ENCODE data around the gene DFFA. TPM values are rescaled to one million over a fixed set of nuclear protein-coding genes. Genes with fewer than 3 reads are reported as not detected.
A peak's percentile ranks its signal among the peaks of the same experiment; 100 is the strongest.
"Not testable (repeated sequence)": the region's sequence is repeated elsewhere in the genome, so short reads cannot be mapped to it uniquely, and the experiment has no call there.

Gene DFFA
- total and polyA plus RNA-seq, 2 donors: 25.5 to 26.8 TPM

GRCh38 chr1:10438677-10439163, 33.6 kb downstream of the DFFA start:
- no peak for DNase-seq (ENCODE audit: extremely low spot score)
- WGBS: 53% methylated on average over 7 of the region's 7 CpGs
- H3K36me3 ChIP-seq (ENCODE audit: insufficient read depth): no peaks in the 10 kb centered on the region
- no peak overlapping the region for H3K27ac ChIP-seq (ENCODE audit: low read depth)
- no peak overlapping the region for H3K4me3 ChIP-seq (ENCODE audit: low read depth, low read length)
- no peaks in the 10 kb centered on the region for H3K4me1 ChIP-seq (ENCODE audit: insufficient read depth)

DNA sequence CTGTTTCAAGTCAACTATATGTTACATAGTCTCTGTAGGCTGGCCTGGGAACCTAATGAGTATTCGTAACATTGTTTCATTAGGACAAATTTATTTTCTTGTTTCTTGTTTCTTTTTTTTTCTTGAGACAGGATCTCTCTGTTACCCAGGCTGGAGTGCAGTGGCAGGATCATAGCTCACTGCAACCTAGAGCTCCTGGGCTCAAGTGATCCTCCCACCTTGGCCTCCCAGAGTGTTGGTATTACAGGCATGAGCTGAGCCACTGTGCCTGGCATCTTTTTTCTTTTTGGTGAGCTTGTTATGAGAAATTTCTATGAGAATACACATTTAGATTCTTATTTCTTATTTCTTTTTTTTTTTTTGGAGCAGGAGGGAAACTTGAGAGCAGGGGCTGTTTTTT, 35.3 kb downstream of the DFFA start:
- Histone ChIP-seq H3K27ac (ENCODE audit: low read depth) (no peak overlapping the region), H3K4me3 (ENCODE audit: low read depth, low read length) (no peak overlapping the region), H3K4me1 (ENCODE audit: insufficient read depth) (no peaks in the 10 kb centered on the region), H3K36me3 (ENCODE audit: insufficient read depth) (no peaks in the 10 kb centered on the region)
- no peak for DNase-seq (ENCODE audit: extremely low spot score)
- WGBS: 96% methylated on average over 1 of the region's 1 CpG

DNA sequence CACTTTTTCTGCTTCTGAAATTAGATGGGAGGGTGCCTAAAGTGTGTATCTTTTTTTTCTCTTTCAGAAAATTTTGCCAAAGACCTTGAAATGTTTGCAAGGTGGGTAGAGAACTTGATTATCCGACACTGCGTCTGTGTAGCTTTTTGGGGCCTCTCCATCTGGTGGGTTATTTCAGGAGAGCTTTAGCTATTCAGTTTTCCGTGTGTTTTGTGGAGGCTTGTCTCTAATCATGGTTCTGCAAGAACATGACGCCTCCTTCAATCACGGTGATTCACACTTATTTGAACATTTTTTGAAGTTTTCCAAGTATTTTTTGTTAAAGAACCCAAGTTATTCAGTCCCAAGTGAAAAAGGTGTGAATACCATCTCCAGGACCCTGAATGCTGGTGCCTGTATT, 37.7 kb downstream of the DFFA start:
- no peak for DNase-seq (ENCODE audit: extremely low spot score)

DNA sequence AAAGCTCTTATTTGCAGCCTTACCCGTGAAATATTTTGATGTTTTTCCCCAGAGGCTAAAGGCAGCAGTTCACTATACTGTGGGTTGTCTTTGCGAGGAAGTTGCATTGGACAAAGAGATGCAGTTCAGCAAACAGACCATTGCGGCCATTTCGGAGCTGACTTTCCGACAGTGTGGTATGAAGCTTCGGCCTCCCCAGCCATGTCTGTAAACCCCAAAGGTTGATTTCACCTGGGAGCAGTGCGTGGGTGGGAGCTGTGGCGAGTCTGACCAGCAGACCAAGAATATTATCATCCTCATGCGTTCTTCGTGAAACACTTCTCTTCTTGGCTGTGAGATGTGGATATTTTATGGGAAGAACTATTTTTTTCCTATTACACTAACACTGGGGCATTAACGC, 38.5 kb downstream of the DFFA start:
- no peak for DNase-seq (ENCODE audit: extremely low spot score)
- Histone ChIP-seq H3K4me3 (ENCODE audit: low read depth, low read length) (no peak overlapping the region), H3K36me3 (ENCODE audit: insufficient read depth) (no peaks in the 10 kb centered on the region), H3K27ac (ENCODE audit: low read depth) (no peak overlapping the region), H3K4me1 (ENCODE audit: insufficient read depth) (no peaks in the 10 kb centered on the region)
- WGBS: 90% methylated on average over 11 of the region's 11 CpGs

More for the DNA sequence above, 37.7 kb downstream of the DFFA start:
- Histone ChIP-seq H3K4me1 (ENCODE audit: insufficient read depth) (no peaks in the 10 kb centered on the region), H3K27ac (ENCODE audit: low read depth) (no peak overlapping the region), H3K4me3 (ENCODE audit: low read depth, low read length) (no peak overlapping the region), H3K36me3 (ENCODE audit: insufficient read depth) (no peaks in the 10 kb centered on the region)
- WGBS: 94% methylated on average over 5 of the region's 5 CpGs

GRCh38 chr1:10432910-10433700, 39.2 kb downstream of the DFFA start:
- H3K4me3 ChIP-seq (ENCODE audit: low read depth, low read length): no peak overlapping the region
- DNase-seq (ENCODE audit: extremely low spot score): no peak
- 78% methylated on average over 14 of the region's 14 CpGs for WGBS
- no peaks in the 10 kb centered on the region for H3K4me1 ChIP-seq (ENCODE audit: insufficient read depth)
- H3K36me3 ChIP-seq (ENCODE audit: insufficient read depth): no peaks in the 10 kb centered on the region
- no peak overlapping the region for H3K27ac ChIP-seq (ENCODE audit: low read depth)

GRCh38 chr1:10431070-10431730, 41.1 kb downstream of the DFFA start:
- Histone ChIP-seq H3K27ac (ENCODE audit: low read depth) (no peak overlapping the region), H3K36me3 (ENCODE audit: insufficient read depth) (no peaks in the 10 kb centered on the region), H3K4me1 (ENCODE audit: insufficient read depth) (no peaks in the 10 kb centered on the region), H3K4me3 (ENCODE audit: low read depth, low read length) (peak overlapping the region; percentile 63)
- WGBS: 25% methylated on average over 30 of the region's 30 CpGs
- DNase-seq (ENCODE audit: extremely low spot score): no peak

- H3K27ac ChIP-seq (ENCODE audit: low read depth): no peak within 1 kb of the TSS
- DNase-seq (ENCODE audit: extremely low spot score): peak; percentile 76
- no peaks in the 10 kb centered on the region for H3K36me3 ChIP-seq (ENCODE audit: insufficient read depth)
- no peaks in the 10 kb centered on the region for H3K4me1 ChIP-seq (ENCODE audit: insufficient read depth)
- peak within 1 kb of the TSS; percentile 63 for H3K4me3 ChIP-seq (ENCODE audit: low read depth, low read length)
- under 1% methylated on average over 95 of the region's 95 CpGs for WGBS
Measured at GRCh38 chr1:10430216-10431069, 41.9 kb downstream of the DFFA start, which contains the start of gene CENPS. Gene CENPS, plus strand, starts transcription at chr1:10430433. Its CDS starts 85 bp downstream, at chr1:10430518.

DNA sequence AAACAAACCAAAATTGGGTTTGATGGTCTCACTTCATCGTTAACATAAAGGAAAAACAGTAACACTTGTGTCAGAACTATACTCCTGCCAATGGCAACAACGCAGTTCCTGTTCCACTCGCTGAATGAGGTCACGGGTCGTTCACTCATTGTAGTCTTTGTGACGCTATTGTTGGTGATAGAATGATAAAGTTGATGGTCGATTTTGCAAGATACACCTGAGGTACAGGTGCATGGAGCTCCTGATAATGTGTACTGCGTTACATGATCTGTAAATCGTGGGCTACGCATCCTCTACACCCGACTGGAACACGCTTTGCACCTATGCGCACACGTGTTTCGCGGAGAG, 42.5 kb downstream of the DFFA start:
- H3K27ac ChIP-seq (ENCODE audit: low read depth): no peak overlapping the region
- 23% methylated on average over 16 of the region's 16 CpGs for WGBS
- H3K4me1 ChIP-seq (ENCODE audit: insufficient read depth): no peaks in the 10 kb centered on the region
- peak overlapping the region; percentile 63 for H3K4me3 ChIP-seq (ENCODE audit: low read depth, low read length)
- no peaks in the 10 kb centered on the region for H3K36me3 ChIP-seq (ENCODE audit: insufficient read depth)
- no peak for DNase-seq (ENCODE audit: extremely low spot score)

DNA sequence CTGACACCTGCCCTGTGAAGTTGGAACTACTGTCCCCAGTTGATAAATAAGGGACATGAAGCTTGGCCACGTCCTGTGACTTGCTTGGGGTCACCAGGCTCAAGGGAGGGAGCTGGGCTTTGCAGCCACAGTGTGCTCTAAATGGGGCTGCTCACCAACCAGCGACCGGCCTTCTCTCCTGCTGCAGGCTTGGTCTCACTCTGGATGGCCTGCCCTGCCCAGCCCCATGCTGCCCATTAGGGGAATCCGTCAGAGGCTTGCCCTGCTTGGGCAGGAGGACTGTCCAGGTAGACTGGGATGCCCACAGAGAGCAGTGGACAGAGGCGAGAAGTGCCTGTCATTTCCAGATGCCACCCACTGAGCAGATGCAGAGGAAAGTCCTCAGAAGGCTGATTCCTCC, 43.3 kb downstream of the DFFA start:
- H3K4me1 ChIP-seq (ENCODE audit: insufficient read depth): no peaks in the 10 kb centered on the region

GRCh38 chr1:10426535-10426848, 45.8 kb downstream of the DFFA start:
- H3K27ac ChIP-seq (ENCODE audit: low read depth); H3K4me3 ChIP-seq (ENCODE audit: low read depth, low read length); H3K36me3 ChIP-seq (ENCODE audit: insufficient read depth); H3K4me1 ChIP-seq (ENCODE audit: insufficient read depth); DNase-seq (ENCODE audit: extremely low spot score): not testable (repeated sequence)
- 98% methylated on average over 21 of the region's 21 CpGs for WGBS

More for the DNA sequence above, 43.3 kb downstream of the DFFA start:
- DNase-seq (ENCODE audit: extremely low spot score): no peak
- no peak overlapping the region for H3K4me3 ChIP-seq (ENCODE audit: low read depth, low read length)
- no peak overlapping the region for H3K27ac ChIP-seq (ENCODE audit: low read depth)
- H3K36me3 ChIP-seq (ENCODE audit: insufficient read depth): no peaks in the 10 kb centered on the region
- WGBS: 85% methylated on average over 5 of the region's 5 CpGs

- H3K4me3 ChIP-seq (ENCODE audit: low read depth, low read length); DNase-seq (ENCODE audit: extremely low spot score); H3K36me3 ChIP-seq (ENCODE audit: insufficient read depth); H3K4me1 ChIP-seq (ENCODE audit: insufficient read depth); H3K27ac ChIP-seq (ENCODE audit: low read depth): not testable (repeated sequence)
- WGBS: 72% methylated on average over 21 of the region's 21 CpGs
Measured at GRCh38 chr1:10425826-10426534, 46.3 kb downstream of the DFFA start.

GRCh38 chr1:10424651-10425050, 47.7 kb downstream of the DFFA start:
- DNase-seq (ENCODE audit: extremely low spot score): no peak
- H3K27ac ChIP-seq (ENCODE audit: low read depth): no peak overlapping the region
- no peak overlapping the region for H3K4me3 ChIP-seq (ENCODE audit: low read depth, low read length)
- H3K36me3 ChIP-seq (ENCODE audit: insufficient read depth): peaks cover 2% of the 10 kb centered on the region
- 87% methylated on average over 8 of the region's 8 CpGs for whole genome bisulfite sequencing
- no peaks in the 10 kb centered on the region for H3K4me1 ChIP-seq (ENCODE audit: insufficient read depth)

- Histone ChIP-seq H3K27ac (ENCODE audit: low read depth) (no peak overlapping the region), H3K4me3 (ENCODE audit: low read depth, low read length) (no peak overlapping the region), H3K4me1 (ENCODE audit: insufficient read depth) (no peaks in the 10 kb centered on the region), H3K36me3 (ENCODE audit: insufficient read depth) (peaks cover 4% of the 10 kb centered on the region)
- peak; percentile 17 for DNase-seq (ENCODE audit: extremely low spot score)
- WGBS: 29% methylated on average over 9 of the region's 9 CpGs
Measured at GRCh38 chr1:10424034-10424433, 48.3 kb downstream of the DFFA start.
